ENCODE data around the gene MZF1.
"Not testable (repeated sequence)": the region's sequence is repeated elsewhere in the genome, so short reads cannot be mapped to it uniquely, and the experiment has no call there.

DNA sequence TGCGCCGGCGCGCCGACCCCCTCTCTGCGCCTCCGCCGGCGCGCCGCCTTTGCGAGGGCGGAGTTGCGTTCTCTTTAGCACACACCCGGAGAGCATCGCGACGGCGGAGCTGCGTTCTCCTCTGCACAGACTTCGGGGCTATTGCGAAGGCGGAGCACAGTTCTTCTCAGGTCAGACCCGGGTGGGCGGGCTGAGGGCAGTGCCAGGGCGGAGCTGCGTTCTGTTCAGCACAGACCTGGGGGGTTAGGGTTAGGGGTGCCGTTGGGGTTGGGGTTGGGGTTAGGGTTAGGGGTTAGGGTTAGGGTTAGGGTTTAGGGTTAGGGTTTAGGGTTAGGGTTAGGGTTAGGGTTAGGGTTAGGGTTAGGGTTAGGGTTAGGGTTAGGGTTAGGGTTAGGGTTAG lies 34.1 kb upstream of the MZF1 start:
- TF ChIP-seq CTCF (conservative IDR thresholded peaks at IDR 0.05; ENCODE audit: low read depth in 2 of 2); POLR2AphosphoS5 (IDR thresholded peaks at IDR 0.05; ENCODE audit: low read depth); EZH2 (IDR thresholded peaks at IDR 0.05; ENCODE audit: low read depth, unreplicated experiment): not testable (repeated sequence)
- TF ChIP-seq, protein P1, sequence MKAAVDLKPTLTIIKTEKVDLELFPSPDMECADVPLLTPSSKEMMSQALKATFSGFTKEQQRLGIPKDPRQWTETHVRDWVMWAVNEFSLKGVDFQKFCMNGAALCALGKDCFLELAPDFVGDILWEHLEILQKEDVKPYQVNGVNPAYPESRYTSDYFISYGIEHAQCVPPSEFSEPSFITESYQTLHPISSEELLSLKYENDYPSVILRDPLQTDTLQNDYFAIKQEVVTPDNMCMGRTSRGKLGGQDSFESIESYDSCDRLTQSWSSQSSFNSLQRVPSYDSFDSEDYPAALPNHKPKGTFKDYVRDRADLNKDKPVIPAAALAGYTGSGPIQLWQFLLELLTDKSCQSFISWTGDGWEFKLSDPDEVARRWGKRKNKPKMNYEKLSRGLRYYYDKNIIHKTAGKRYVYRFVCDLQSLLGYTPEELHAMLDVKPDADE (IDR thresholded peaks at IDR 0.05) = not testable (repeated sequence)
